Measurements from ENCODE around the gene LRP1B.

LRP1B gene

DNA sequence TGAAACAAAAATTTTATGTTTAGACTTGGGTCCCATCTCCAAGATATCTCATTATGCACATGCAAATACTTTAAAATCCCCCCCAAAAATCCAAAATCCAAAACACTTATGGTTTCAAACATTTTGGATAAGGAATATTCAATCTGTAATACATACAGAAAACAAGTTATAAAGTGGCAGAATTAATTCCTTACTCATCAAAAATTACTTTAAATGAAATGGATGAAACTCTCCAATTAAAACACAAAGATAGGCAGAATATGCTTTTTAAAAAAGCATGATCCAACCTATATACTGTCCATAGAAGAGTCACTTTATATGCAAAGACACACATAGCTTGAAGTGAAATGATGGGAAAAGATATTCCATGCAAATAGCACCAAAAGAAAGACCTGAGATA lies 744.6 kb downstream of the LRP1B start:
- DNase-seq, result no peak

DNA sequence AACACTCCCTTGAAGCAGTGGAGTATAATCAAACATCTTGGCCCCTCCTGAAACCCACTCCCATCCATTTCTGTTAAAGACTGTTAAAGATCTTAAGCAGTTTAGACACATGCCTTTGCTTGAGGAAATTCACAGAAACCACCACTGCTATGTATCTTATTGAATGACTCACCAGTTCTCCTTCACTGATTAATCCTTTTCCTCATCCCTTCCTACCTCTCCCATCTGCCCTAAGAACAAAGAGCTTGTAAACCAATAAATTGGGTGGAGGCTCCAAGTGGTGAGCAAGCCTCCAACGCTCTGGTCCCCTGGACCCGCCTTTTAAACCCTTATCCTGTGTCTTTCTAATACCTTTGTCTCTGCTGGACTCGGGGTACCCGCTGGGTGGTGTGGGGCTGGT lies 746.1 kb downstream of the LRP1B start:
- DNase-seq, result no peak

GRCh38 chr2:141381946-141382345 lies 748.9 kb downstream of the LRP1B start:
- no peak for DNase-seq

DNA sequence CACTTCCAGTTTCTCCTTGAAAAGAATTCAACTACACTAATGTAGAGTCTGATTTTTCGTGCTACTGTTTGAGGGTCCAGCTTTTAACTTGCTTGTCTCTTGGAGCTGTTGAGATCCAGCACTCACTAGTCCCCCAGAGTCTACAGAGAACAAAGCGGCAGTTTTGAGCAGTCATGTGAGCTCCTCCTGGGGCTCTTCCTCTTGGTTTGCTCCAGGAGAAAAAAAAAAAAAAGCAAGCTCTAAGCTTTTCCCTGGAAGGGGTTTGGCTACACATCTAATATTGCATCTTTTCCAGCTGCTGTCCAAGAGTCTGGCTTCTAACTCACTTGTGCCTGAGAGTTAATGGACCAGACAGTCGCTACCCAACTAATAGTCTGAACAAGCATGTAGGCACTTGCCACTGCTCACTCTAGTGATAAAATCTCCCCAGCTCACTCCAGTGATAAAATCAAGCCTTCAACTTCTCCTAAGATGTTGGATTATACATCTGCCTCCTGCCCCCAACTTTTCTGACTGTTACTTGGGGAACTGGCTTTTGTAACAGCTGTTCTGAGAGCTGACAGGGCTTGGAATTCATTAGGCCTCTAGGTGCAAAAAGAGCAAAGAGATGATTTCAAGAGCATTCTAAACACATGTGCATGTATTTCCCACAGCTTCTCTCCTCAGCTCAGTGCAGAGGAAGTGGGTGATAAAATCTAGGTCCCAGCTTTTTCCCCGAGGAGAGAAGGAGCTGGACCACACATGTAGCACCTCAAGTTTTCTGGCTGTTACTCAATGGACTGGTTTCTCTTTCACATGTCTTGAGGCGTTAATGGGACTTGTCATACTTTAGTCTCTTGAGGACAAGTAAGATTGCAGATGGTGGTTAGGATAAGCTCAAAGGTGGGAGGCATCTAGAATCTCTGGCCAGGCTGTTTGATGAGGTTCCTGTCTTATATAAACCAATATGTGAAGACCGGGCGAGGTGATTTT lies 750.5 kb downstream of the LRP1B start:
- no peak for DNase-seq

DNA sequence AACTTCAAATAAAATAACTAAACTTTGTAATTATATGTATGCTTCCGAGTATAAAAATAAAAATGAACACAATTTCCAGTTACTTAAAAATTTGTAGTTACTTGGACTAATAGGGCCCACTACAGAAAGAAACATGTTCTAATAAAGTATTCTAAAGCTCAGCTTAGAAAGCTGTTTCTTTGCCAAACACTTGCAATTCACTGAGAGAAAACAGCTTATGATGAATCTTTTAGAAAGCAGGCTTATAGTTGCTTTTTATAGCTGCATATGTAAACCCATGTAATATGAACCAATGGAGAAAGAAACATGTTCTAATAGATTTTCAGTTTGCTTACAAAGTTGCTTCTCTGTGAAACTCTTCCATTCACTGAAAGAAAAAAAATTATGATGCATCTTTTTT lies 766.0 kb downstream of the LRP1B start:
- no peak for DNase-seq

- DNase-seq, result no peak
Measured at GRCh38 chr2:141362311-141362710, 768.5 kb downstream of the LRP1B start.

- no peak for DNase-seq
Measured at GRCh38 chr2:141348481-141348880, 782.3 kb downstream of the LRP1B start.

DNA sequence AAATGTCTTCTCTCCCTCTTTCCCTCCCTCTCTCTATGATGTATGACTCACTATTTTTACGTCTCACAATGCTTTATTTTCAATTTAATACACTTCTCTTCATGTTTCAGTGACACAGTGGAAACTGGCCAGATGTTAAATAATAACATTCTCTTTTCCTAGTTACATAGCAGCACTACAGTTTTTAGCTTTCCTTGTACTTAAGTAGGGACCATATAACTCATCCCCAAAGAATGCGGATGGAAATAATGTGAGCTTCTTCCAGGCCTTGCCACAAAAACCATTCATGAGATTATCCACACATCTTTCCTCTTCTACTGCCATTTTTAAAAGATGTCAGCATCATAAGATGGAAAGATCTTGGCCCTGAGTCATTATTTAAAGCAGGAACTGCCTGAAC lies 789.4 kb downstream of the LRP1B start:
- no peak for DNase-seq

- DNase-seq, result no peak
Measured at GRCh38 chr2:141331127-141331526, 799.7 kb downstream of the LRP1B start.

DNA sequence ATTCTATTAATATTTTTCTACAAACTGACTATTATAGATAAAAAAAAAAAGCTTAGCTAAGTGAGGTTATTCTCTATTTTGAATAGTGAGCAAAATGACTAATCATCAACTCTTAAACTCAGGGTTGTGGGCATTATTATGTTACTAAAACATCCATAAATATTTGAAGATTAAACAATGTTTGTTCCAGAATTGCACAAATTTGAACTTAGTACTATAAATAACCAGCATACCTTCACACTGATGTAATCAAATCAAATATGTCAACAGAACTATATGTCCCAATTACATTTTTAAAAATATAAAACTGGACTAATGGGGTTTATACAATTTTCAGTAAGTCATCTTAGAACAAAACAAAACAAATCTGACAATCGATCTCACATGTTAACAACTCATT lies 800.9 kb downstream of the LRP1B start:
- DNase-seq, result no peak

DNA sequence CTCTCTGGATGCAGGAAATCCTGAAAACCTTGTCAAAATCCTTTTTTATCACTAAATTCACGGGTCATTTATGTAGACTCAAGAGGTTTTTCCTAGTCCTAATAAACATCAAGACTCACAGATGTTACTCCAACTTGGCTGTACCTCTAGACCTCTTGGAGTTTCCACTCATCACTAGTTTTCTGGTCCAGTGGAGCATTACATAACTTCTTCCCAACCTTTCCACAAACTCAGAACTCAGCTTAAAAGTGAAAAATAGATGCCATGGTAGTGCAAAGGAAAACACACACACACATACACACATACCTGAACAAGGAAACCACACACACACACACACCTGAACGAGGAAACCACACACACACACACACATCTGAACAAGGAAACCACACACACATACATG lies 807.2 kb downstream of the LRP1B start:
- no peak for DNase-seq

DNA sequence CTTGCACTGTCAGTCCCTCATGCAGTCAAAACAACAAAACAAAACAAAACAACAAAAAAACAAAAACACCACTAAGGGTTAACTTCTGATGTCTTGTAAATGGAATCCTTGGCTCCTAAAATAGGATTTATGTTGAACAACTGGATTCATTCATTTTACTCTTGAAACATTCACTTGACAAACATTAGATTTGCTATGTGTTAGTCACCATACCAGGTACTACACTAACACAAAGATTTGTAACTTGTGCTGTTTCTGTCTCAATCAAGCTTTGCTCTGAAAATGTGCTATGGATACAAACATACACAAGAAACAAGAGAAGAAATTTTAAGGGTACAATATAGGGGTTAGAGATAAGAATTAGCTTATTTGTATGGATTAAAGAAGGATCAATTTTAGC lies 812.8 kb downstream of the LRP1B start:
- DNase-seq, result no peak

DNA sequence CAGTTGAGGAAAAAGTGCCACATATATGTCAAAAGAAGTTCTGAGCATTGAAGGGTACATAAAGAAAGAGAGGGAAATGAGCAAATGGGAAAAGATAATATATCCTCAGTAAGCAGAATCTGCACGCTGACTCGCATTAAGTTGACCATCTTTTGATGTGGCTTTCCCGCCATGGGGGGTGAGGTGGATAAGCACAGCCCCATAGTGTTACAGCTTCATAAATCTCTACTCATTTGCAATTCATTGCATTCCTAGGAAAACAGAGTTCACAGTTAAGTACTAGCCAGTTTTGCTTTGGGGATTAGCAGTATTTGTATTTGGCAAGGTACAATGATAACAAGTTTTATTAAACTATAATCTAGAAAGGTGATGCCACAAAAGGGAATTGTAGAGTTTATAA lies 814.2 kb downstream of the LRP1B start:
- no peak for DNase-seq

GRCh38 chr2:141316103-141316502 lies 814.7 kb downstream of the LRP1B start:
- no peak for DNase-seq

DNA sequence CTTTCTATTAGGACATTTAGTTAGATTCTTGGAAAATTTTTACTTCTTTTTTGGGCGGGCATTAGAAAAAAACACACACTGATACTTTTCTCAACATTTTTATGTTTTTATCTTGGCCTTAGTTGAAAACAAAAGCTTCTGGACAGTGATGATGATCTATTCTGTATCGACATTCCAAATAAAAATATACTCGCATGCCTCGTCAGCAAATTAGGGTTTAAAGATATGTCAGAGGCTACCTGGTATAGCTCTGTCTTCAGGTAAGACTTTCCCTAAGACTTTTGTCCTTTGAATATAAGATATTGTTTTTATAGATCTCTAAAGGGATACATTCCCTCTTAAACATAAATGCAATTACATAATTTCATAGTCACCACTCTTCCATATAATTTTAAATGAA lies 816.8 kb downstream of the LRP1B start:
- DNase-seq, result no peak

DNA sequence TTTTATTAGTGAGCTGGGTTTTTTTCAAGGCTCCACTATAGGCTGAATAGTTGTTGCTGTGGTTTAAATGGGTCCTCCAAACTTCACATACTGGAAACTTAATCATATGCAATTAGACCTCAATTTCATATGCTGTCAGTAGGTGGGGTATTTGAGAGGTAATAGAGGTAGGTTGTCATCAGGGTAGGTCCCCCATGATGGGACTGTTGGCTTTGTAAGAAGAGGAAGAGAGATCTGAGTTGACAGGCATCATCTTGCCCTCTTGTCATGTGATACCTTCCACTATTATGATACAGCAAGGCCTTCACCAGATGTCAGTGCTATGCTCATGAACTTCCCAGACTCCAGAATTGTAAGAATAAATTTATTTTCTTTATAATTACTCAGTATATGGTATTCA lies 819.4 kb downstream of the LRP1B start:
- no peak for DNase-seq

GRCh38 chr2:141306368-141306767 lies 824.4 kb downstream of the LRP1B start:
- DNase-seq, result no peak

DNA sequence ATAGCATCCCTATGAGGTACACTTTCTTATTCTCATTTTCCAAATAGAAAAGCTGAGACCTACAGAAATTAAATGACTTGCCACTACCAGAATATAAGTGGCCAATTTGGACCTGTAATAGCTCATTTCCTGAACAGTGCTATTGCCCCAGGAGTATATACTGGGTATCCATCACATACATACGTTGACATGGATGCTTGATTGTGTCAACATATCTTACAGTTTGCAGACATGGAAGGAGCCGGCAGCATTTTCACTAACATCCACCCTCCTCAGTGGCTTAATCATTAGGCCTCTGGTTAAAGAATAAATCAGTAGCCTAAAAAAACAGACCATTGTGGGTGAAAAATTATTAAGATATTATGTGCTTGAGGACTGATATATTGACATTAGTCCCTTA lies 829.3 kb downstream of the LRP1B start:
- DNase-seq, result no peak

DNA sequence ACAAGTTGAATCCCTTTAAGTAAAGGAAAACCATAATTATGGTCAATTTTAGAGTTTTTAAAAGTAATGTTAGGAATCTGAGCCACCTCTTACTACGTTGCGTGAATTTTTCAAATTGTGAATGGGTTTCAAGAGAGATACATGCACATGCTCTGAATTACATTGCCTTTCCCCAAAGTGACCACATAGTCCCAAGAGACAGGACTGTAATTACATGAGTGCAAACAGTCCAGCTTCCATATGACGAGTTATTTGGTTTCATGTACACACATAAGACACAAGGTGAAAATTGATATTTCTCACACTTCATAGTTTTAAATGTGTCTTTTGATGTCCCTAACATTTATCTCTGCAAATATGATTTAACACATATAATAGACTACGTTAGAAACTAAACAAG lies 850.8 kb downstream of the LRP1B start:
- no peak for DNase-seq

GRCh38 chr2:141271346-141271745 lies 859.5 kb downstream of the LRP1B start:
- no peak for DNase-seq

DNA sequence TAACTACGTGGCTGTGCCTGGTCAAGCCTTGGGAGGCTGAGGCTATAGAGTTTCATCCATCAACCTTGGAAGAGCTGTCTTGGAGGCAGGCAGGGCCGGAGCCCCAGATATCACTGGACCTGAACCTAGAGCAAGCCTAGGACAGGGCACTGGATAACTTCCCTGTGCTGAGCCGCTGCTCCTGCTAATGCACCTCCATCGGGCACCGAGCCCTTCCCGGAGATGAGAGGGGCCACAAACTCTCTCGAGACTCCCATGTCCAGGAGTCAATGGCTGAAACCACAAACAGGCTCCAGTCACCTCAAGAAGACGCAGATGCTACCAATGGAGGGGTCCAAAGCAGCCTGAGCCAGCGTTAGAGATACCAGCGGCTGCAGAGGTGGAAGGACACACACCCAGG lies 866.0 kb downstream of the LRP1B start:
- DNase-seq, result no peak

DNA sequence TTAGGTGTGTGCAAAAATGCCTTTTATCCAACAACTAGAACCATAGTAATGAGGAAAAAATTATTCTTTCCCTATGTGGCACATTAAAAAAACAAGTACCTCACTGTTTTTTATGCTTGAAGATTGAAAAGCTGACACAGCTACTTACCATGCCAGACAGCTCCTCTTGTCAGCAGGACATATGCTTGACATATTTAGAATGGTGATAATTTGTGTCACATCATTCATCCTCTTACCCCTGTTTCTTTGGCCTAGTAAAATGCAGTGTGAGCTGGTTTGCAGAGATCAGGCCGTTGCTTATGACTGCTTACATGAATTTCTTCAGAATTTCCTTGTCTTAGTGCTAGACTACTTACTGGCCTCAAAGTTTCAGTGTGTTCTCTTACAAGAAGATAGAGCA lies 869.9 kb downstream of the LRP1B start:
- no peak for DNase-seq

- DNase-seq, result no peak
Measured at GRCh38 chr2:141259683-141260082, 871.1 kb downstream of the LRP1B start.

DNA sequence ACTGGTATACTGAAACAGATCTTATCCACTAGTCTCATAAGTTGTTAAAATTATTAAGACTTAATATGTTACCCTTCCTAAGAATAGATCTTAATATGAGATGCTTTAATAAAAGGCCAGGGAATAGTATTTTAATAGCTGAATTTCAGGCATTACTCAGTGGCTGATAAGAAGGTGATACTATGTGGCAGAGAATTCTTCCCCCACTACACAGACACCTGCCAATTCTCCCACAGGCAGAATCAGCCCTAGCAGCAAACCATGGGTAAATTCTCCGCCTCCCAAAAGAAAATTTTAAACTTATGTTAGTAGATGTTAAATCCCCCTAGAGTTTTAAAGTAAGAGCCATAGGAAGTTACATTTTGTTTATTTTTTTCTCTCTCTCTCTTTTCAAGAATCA lies 888.8 kb downstream of the LRP1B start:
- no peak for DNase-seq

DNA sequence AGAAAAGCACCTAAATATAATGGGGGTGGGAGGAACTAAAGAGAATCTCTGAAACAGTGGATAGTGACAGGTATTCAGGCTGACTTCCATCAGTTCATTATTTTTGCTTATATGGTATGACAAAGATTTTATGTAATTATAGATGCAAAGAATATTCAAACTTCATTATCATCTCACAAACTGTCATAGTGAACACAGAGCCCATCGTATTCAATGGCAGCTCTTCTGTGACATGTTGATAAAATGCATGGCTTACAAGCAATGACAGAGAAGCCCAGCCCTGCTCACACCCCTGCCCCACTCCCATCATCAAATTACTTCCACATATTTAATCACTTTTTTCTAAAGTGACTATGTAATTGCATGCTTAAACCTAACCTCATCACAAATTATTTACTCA lies 904.3 kb downstream of the LRP1B start:
- DNase-seq, result no peak
